ENCODE results near the gene ZNF783.

DNA sequence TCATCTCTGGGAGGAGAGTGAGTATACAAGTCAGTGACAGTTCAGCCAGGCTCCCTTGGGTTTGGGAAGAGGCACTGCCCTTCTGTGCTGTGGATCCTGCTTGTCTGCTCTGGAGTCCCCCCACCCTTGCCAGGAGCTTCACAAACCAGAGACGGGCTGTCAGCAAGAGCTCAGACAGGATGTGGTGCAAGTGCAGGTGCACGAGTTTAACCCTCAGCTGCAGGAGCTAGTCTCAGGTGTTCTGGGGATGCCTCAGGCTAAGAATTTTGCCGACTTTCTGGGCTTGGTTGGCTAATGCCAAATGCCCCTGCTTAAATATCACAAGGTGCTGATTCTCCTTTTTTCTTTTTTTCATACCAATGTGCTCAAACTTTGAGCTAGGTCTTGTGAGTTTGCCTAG, 22.3 kb downstream of the ZNF783 start:
- TF ChIP-seq POLR2AphosphoS5 (IDR thresholded peaks at IDR 0.05; ENCODE audit: low read depth, low read length) (no peak), TAF1 (IDR thresholded peaks at IDR 0.05; ENCODE audit: borderline replicate concordance, low read depth, low read length) (no peak)

All from GM12892 (cell line).